Stimulated activated CD8-positive, alpha-beta memory T cell treated with anti-CD3 and anti-CD28 coated beads, Interleukin-2, amount 100 ng/mL, for 1 hour (primary cell): ENCODE results near the gene PLCG2.
"Not testable (repeated sequence)": the region's sequence is repeated elsewhere in the genome, so short reads cannot be mapped to it uniquely, and the experiment has no call there.

Experiments
- DNase-seq, 2 donors: peaks; one replicate each; pipeline ENCODE4 v3.0.0-alpha.2; 2020; ENCODE audit warnings: low read depth in 2 of 2

Gene PLCG2

GRCh38 chr16:81938326-81939163 is 159.5 kb downstream of the PLCG2 start:
- no peak for DNase-seq

GRCh38 chr16:81939164-81940056 is 160.3 kb downstream of the PLCG2 start:
- no peak for DNase-seq

DNA sequence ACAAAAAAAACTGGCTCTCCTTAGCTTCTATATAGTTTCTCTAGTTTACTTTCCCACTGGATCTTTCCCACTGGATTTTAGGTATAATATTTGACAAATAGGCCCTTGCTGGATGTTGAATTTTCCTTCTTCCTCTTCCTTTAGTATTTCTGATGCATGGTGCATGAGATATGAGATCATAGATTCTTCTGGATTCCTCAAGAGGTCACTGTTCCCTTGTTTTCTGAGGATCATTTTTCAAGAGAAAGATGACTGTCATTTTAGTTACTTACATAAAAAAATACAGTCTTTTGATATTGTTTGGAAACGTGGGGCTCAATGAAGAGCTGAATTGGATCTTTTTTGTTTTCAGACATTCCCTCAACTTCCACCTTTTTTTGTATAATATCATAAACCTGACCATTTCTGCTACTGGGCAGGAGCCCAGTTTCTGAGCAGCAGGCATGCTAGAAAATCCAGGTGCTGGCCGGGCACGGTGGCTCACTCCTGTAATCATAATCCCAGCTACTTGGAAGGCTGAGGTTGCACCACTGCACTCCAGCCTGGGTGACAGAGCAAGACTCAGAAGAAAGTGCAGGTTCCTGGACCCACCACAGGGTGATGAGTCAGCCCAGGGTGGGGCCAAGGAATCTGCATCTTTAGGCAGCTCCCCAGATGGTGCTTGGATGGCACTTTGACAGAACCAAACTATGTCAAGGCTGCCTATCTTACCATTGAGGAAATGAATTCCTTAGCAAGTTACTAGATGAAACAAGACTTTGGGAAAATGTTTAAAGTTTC is 161.9 kb downstream of the PLCG2 start:
- no peak for DNase-seq

- DNase-seq: no peak
Measured at GRCh38 chr16:81942007-81942601, 163.0 kb downstream of the PLCG2 start.

DNA sequence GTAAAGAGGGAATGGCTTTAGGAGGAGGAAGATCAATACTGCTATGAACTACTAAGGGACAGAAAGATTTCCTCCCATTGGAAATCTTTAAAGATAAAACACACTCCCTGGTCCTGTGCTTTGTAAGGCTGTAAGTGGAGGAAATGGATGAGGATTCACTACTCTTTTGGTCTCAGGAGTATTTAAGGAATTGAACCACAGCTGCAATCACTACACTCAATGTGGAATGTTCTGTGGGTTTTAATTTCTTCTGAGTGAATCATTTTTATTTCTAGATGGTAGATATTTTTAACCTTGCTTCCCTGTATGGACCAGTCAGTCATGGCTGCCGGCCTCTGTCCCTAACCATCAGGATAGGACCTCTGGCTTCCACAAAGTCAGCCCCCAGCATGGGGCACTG is 166.6 kb downstream of the PLCG2 start:
- DNase-seq: no peak

- no peak for DNase-seq
Measured at GRCh38 chr16:81946206-81946605, 167.1 kb downstream of the PLCG2 start.

GRCh38 chr16:81951564-81951963 is 172.5 kb downstream of the PLCG2 start:
- DNase-seq: no peak

- no peak for DNase-seq
Measured at GRCh38 chr16:81956213-81956948, 177.3 kb downstream of the PLCG2 start.

GRCh38 chr16:81964808-81965207 is 185.7 kb downstream of the PLCG2 start:
- DNase-seq: no peak

- no peak for DNase-seq
Measured at GRCh38 chr16:81967358-81967757, 188.3 kb downstream of the PLCG2 start.

DNA sequence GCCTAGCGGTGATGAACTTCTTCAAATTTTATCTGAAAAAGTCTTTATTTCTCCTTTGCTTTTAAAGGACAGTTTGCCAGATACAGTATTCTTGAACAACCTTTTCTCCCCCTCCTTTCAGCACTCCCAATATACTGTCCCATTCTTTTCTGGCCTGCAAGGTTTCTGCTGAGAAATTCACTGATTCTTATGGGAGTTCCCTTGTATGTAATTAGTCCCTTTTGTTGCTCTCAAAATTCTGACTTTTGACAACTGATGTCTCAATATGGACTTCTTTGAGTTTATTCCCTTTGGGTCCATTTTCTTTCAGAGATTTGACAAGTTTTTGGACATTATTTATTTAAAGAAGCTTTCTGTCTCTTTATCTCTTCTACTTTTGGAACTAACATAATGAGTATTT is 192.8 kb downstream of the PLCG2 start:
- no peak for DNase-seq

GRCh38 chr16:81973737-81974136 is 194.6 kb downstream of the PLCG2 start:
- no peak for DNase-seq

- no peak for DNase-seq
Measured at GRCh38 chr16:81975637-81976036, 196.5 kb downstream of the PLCG2 start.

- DNase-seq: not testable (repeated sequence)
Measured at GRCh38 chr16:81977335-81977942, 198.3 kb downstream of the PLCG2 start.

GRCh38 chr16:81987121-81987520 is 208.0 kb downstream of the PLCG2 start:
- no peak for DNase-seq

- no peak for DNase-seq
Measured at GRCh38 chr16:81987706-81988105, 208.6 kb downstream of the PLCG2 start.

- no peak for DNase-seq
Measured at GRCh38 chr16:81992859-81993258, 213.8 kb downstream of the PLCG2 start.

GRCh38 chr16:81994485-81994884 is 215.4 kb downstream of the PLCG2 start:
- DNase-seq: no peak

DNA sequence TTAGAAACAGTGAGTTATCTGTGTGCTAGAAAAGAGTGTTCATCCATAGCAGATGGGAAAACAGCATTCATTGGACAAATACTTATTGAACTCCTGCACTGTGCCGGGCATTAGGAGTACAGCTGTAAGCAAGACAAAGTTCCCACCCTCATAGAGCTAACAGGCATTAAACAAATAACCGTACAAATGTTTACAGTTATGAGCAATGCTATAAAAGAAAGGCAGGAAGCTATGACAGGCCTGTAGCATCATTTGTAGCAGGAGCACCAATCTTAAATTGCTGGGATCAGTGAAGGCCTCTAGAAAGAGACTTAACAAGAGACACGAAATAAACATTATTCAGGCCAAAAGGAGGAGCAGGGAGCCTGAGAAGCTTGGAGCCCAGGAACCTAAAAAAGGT is 216.6 kb downstream of the PLCG2 start:
- DNase-seq: no peak
